ENCODE measurements around the gene WTAP. TPM values are rescaled to one million over a fixed set of nuclear protein-coding genes. Genes with fewer than 3 reads are reported as not detected.
A peak's percentile ranks its signal among the peaks of the same experiment; 100 is the strongest.
"Not testable (repeated sequence)": the region's sequence is repeated elsewhere in the genome, so short reads cannot be mapped to it uniquely, and the experiment has no call there.

The WTAP gene
- total and polyA plus RNA-seq, 4 donors, result 21.0 to 43.8 (median 36.5) TPM

GRCh38 chr6:159748127-159748526 is 20.8 kb downstream of the WTAP start:
- not testable (repeated sequence) for H3K4me1 ChIP-seq (ENCODE audit: control insufficient read depth in 4 of 4, insufficient read depth in 4 of 4, low read length in 3 of 4); H3K27me3 ChIP-seq (ENCODE audit: control insufficient read depth in 4 of 4, insufficient read depth in 4 of 4, low read length in 3 of 4); H3K4me3 ChIP-seq (ENCODE audit: low read depth in 1 of 3, low read length in 3 of 3); H3K9me3 ChIP-seq (ENCODE audit: control insufficient read depth in 4 of 4, low read length in 3 of 4); H3K9ac ChIP-seq (ENCODE audit: low read depth in 1 of 2, low read length in 2 of 2); DNase-seq (ENCODE audit: low spot score)
- H3K36me3 ChIP-seq (ENCODE audit: control insufficient read depth in 4 of 4, insufficient read depth in 3 of 4, low read depth in 1 of 4, low read length in 3 of 4), result peaks cover 11 to 76% (median 68%) of the 10 kb centered on the region in 4 donors
- 56% methylated on average over 7 of the region's 7 CpGs for WGBS
- peak overlapping the region in 1 of 2 donors; percentile 46 for H3K27ac ChIP-seq (ENCODE audit: low read depth in 1 of 2, low read length in 2 of 2)

- 90% methylated on average over 3 of the region's 3 CpGs for WGBS
- TF ChIP-seq HNF4G (IDR thresholded peaks at IDR 0.05) (no peak), JUND (IDR thresholded peaks at IDR 0.05) (no peak), RXRA (IDR thresholded peaks at IDR 0.05) (no peak), TAF1 (conservative IDR thresholded peaks at IDR 0.05) (no peak), ZBTB33 (IDR thresholded peaks at IDR 0.05) (no peak), RAD21 (IDR thresholded peaks at IDR 0.05) (no peak), FOXA2 (IDR thresholded peaks at IDR 0.05) (no peak), ATF3 (IDR thresholded peaks at IDR 0.05) (no peak), SP1 (IDR thresholded peaks at IDR 0.05) (no peak), FOXA1 (IDR thresholded peaks at IDR 0.05) (no peak), CTCF (IDR thresholded peaks at IDR 0.05; ENCODE audit: low read depth, low read length, missing input control) (no peak), EGR1 (IDR thresholded peaks at IDR 0.05; ENCODE audit: low read depth in 2 of 2) (no peak), NR2F2 (IDR thresholded peaks at IDR 0.05) (no peak)
- TF ChIP-seq, protein P1, sequence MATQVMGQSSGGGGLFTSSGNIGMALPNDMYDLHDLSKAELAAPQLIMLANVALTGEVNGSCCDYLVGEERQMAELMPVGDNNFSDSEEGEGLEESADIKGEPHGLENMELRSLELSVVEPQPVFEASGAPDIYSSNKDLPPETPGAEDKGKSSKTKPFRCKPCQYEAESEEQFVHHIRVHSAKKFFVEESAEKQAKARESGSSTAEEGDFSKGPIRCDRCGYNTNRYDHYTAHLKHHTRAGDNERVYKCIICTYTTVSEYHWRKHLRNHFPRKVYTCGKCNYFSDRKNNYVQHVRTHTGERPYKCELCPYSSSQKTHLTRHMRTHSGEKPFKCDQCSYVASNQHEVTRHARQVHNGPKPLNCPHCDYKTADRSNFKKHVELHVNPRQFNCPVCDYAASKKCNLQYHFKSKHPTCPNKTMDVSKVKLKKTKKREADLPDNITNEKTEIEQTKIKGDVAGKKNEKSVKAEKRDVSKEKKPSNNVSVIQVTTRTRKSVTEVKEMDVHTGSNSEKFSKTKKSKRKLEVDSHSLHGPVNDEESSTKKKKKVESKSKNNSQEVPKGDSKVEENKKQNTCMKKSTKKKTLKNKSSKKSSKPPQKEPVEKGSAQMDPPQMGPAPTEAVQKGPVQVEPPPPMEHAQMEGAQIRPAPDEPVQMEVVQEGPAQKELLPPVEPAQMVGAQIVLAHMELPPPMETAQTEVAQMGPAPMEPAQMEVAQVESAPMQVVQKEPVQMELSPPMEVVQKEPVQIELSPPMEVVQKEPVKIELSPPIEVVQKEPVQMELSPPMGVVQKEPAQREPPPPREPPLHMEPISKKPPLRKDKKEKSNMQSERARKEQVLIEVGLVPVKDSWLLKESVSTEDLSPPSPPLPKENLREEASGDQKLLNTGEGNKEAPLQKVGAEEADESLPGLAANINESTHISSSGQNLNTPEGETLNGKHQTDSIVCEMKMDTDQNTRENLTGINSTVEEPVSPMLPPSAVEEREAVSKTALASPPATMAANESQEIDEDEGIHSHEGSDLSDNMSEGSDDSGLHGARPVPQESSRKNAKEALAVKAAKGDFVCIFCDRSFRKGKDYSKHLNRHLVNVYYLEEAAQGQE (IDR thresholded peaks at IDR 0.05), result no peak
- no peak for DNase-seq (ENCODE audit: low spot score)
Measured at GRCh38 chr6:159751448-159751847, 24.1 kb downstream of the WTAP start.

More at GRCh38 chr6:159751448-159751847, 24.1 kb downstream of the WTAP start:
- H3K4me1 ChIP-seq (ENCODE audit: control insufficient read depth in 4 of 4, insufficient read depth in 4 of 4, low read length in 3 of 4), result peaks cover 0 to 2% (median 0%) of the 10 kb centered on the region in 4 donors
- H3K9me3 ChIP-seq (ENCODE audit: control insufficient read depth in 4 of 4, low read length in 3 of 4), result no peaks in the 10 kb centered on the region
- no peaks in the 10 kb centered on the region for H3K27me3 ChIP-seq (ENCODE audit: control insufficient read depth in 4 of 4, insufficient read depth in 4 of 4, low read length in 3 of 4)
- no peak overlapping the region for H3K27ac ChIP-seq (ENCODE audit: low read depth in 1 of 2, low read length in 2 of 2)
- H3K9ac ChIP-seq (ENCODE audit: low read depth in 1 of 2, low read length in 2 of 2), result no peak overlapping the region
- H3K36me3 ChIP-seq (ENCODE audit: control insufficient read depth in 4 of 4, insufficient read depth in 3 of 4, low read depth in 1 of 4, low read length in 3 of 4), result peaks cover 11 to 70% (median 57%) of the 10 kb centered on the region in 4 donors
- no peak overlapping the region for H3K4me3 ChIP-seq (ENCODE audit: low read depth in 1 of 3, low read length in 3 of 3)

Measured in liver (tissue), 9 donors.